K562 (cell line): Measurements from ENCODE around the gene C1QTNF8. TPM values are rescaled to one million over a fixed set of nuclear protein-coding genes. Genes with fewer than 3 reads are reported as not detected.

Experiments
- ATAC-seq: fragments of 200-7000 bp; cut with Tn5 transposase; 3 replicates; pipeline ENCODE4 v1.9.1; 2020; ENCODE audit warnings: moderate library complexity
- BruUV-seq: library from RNA; stranded (reverse); fragments of 400-500 nt; replicated peaks from 2 replicates; lab custom pipeline; 2021; lab: Mats Ljungman, UMichigan
- CTCF ChIA-PET: fragments of 300-600 bp; formaldehyde crosslinking; extraction: SDS; loops from one replicate; lab custom pipeline; 2021; ENCODE audit warnings: low intra/inter-chr PET ratio; lab: Yijun Ruan, JAX
- POLR2A ChIA-PET: fragments of 300-600, 350-650 bp; sonication (Branson Sonifier 250); formaldehyde crosslinking; extraction: SDS; loops from one replicate; lab custom pipeline; 2021; ENCODE audit warnings: antibody characterized with exemption, inconsistent platforms; lab: Yijun Ruan, JAX
- DNase-seq, 4 experiments: peaks; one replicate each; pipeline versions ENCODE4 v3.0.0 to v3.0.0-alpha.2; 2011 to 2018; ENCODE audit warnings: low spot score in 3 of 4, mixed read lengths in 3 of 4; ENCODE audit errors: extremely low read depth in 1 of 4
- FAIRE-seq: peaks from 2 replicates; lab custom pipeline; 2011; peaks lifted over from hg19 to GRCh38; lab: Jason Lieb, UNC
- H2AFZ ChIP-seq: 2 replicates; pipeline ENCODE4 v1.6.0; 2011; ENCODE audit warnings: low read depth, low read length, control low read depth, inconsistent platforms
- H3K27ac ChIP-seq: fragments of 200-600 bp; 3 replicates; pipeline ENCODE4 v1.8.0; 2011; ENCODE audit warnings: low read depth, mild to moderate bottlenecking, control low read depth, inconsistent platforms, low read length, moderate library complexity, mixed read lengths; ENCODE audit errors: extremely low read depth
- H3K27me3 ChIP-seq, 2 experiments: fragments of 300-600 bp in 1 of 2; 2 replicates in 1 of 2; 3 replicates in 1 of 2; pipeline versions ENCODE4 v1.6.0 to v1.8.0; 2011; ENCODE audit warnings: inconsistent platforms in 2 of 2, low read length in 2 of 2, mild to moderate bottlenecking in 1 of 2, mixed read lengths in 1 of 2, moderate library complexity in 1 of 2; ENCODE audit not compliant: control insufficient read depth in 2 of 2, insufficient read depth in 2 of 2
- H3K36me3 ChIP-seq: fragments of 300-600 bp; 3 replicates; pipeline ENCODE4 v1.8.0; 2011; ENCODE audit warnings: mild to moderate bottlenecking, low read length, inconsistent platforms; ENCODE audit not compliant: control insufficient read depth, insufficient read depth
- H3K4me1 ChIP-seq, 2 experiments: fragments of 200-600 bp in 1 of 2; replicated peaks in 1 of 2; 2 replicates in 1 of 2; 3 replicates in 1 of 2; pipeline versions ENCODE4 v1.5.1 to v1.8.0; 2011; ENCODE audit warnings: inconsistent platforms in 2 of 2, low read length in 2 of 2, mild to moderate bottlenecking in 1 of 2, mixed read lengths in 1 of 2, moderate library complexity in 1 of 2; ENCODE audit not compliant: control insufficient read depth in 2 of 2, insufficient read depth in 2 of 2
- H3K4me2 ChIP-seq: 2 replicates; pipeline ENCODE4 v1.6.1; 2011; ENCODE audit warnings: low read length, control low read depth, inconsistent platforms, mixed read lengths; ENCODE audit not compliant: insufficient read depth
- H3K4me3 ChIP-seq: fragments of 200-600 bp; sonication (generic), shearing (Covaris generic); 2 replicates; pipeline ENCODE4 v1.5.1; 2016; ENCODE audit warnings: control low read depth, inconsistent platforms
- H3K79me2 ChIP-seq: fragments of 200-600 bp; 3 replicates; pipeline ENCODE4 v1.8.0; 2011; ENCODE audit warnings: low read length, inconsistent platforms; ENCODE audit not compliant: control insufficient read depth, insufficient read depth
- H3K9ac ChIP-seq, 2 experiments: 2 replicates each; pipeline versions ENCODE4 v1.6.0 to v1.6.1; 2011; ENCODE audit warnings: low read depth in 2 of 2, low read length in 2 of 2, control low read depth in 1 of 2, inconsistent platforms in 1 of 2, mild to moderate bottlenecking in 1 of 2, mixed read lengths in 1 of 2; ENCODE audit not compliant: insufficient read depth in 1 of 2
- H3K9me1 ChIP-seq: one replicate; pipeline ENCODE4 v1.6.0; 2011; ENCODE audit warnings: inconsistent platforms, mild to moderate bottlenecking, low read length, moderate library complexity; ENCODE audit not compliant: control insufficient read depth, insufficient read depth
- H3K9me3 ChIP-seq: replicated peaks from 2 replicates; pipeline ENCODE4 v1.5.1; 2011; ENCODE audit warnings: low read depth, low read length, inconsistent platforms; ENCODE audit not compliant: control insufficient read depth, insufficient read depth
- H4K20me1 ChIP-seq: replicated peaks from 2 replicates; pipeline ENCODE4 v1.6.1; 2011; ENCODE audit warnings: low read length, inconsistent platforms, mixed read lengths; ENCODE audit not compliant: control insufficient read depth, insufficient read depth
- ETV6 ChIP-seq, 3 experiments: fragments of 150-350 bp in 1 of 3; sonication (generic) in 1 of 3; formaldehyde crosslinking in 1 of 3; IDR thresholded peaks; 2 replicates each; pipeline versions ENCODE4 v1.6.1 to v1.8.0; 2014 to 2022; ENCODE audit warnings: borderline replicate concordance in 2 of 3, low read depth in 2 of 3, antibody characterized with exemption in 1 of 3, low read length in 1 of 3, mild to moderate bottlenecking in 1 of 3, missing genetic modification reagents in 1 of 3
- IRF2 ChIP-seq: sonication (generic); formaldehyde crosslinking; IDR thresholded peaks from 2 replicates; pipeline ENCODE4 v1.8.1; 2022; ENCODE audit warnings: mild to moderate bottlenecking, missing genetic modification reagents
- KLF13 ChIP-seq: fragments of 450-650 bp; IDR thresholded peaks from 2 replicates; pipeline ENCODE4 v1.6.1; 2016; ENCODE audit warnings: missing genetic modification characterization, low read depth, mild to moderate bottlenecking, missing compliant biosample characterization, moderate library complexity, borderline replicate concordance
- L3MBTL2 ChIP-seq: fragments of 450-650 bp; IDR thresholded peaks from 2 replicates; pipeline ENCODE4 v1.6.1; 2016; ENCODE audit warnings: mild to moderate bottlenecking, moderate library complexity
- LARP7 ChIP-seq: fragments of 450-650 bp; IDR thresholded peaks from 2 replicates; pipeline ENCODE4 v1.6.1; 2016
- LEF1 ChIP-seq: fragments of 450-650 bp; IDR thresholded peaks from 2 replicates; pipeline ENCODE4 v1.6.1; 2016; ENCODE audit warnings: mild to moderate bottlenecking
- NFIC ChIP-seq: fragments of 450-650 bp; IDR thresholded peaks from 2 replicates; pipeline ENCODE4 v1.6.1; 2017; ENCODE audit warnings: mild to moderate bottlenecking, inconsistent platforms
- NR2F6 ChIP-seq: fragments of 450-650 bp; formaldehyde crosslinking; IDR thresholded peaks from 2 replicates; pipeline ENCODE4 v1.4.0; 2020; ENCODE audit warnings: mild to moderate bottlenecking
- RBM39 ChIP-seq: fragments of 200-400 bp; formaldehyde crosslinking; optimal IDR thresholded peaks from 2 replicates; pipeline ENCODE3; 2018; ENCODE audit warnings: low read depth, low read length
- SREBF2 ChIP-seq: sonication (generic); formaldehyde crosslinking; IDR thresholded peaks from 2 replicates; pipeline ENCODE4 v1.4.0; 2020; ENCODE audit warnings: mild to moderate bottlenecking, missing genetic modification reagents
- ZBTB11 ChIP-seq, 3 experiments: fragments of 200-800 bp in 1 of 3; fragments of 250-450 bp in 1 of 3; fragments of 450-650 bp in 1 of 3; sonication (Bioruptor Pico) in 1 of 3; sonication (Bioruptor generic) in 1 of 3; formaldehyde crosslinking in 1 of 3; IDR thresholded peaks; 2 replicates each; pipeline versions ENCODE4 v1.6.1 to v1.8.0; 2016 to 2022; ENCODE audit warnings: mild to moderate bottlenecking in 2 of 3, missing genetic modification characterization in 2 of 3, missing compliant biosample characterization in 1 of 3, moderate library complexity in 1 of 3
- ZNF780A ChIP-seq: fragments of 250-450 bp; sonication (Bioruptor Pico); IDR thresholded peaks from 2 replicates; pipeline ENCODE4 v1.5.0; 2021; ENCODE audit warnings: mild to moderate bottlenecking
- WGBS: fragments of 100-300 bp; shearing (Covaris generic); methylation state at CpG from one replicate; pipeline ENCODE4 v1.1.6; 2016; ENCODE audit warnings: low coverage, mixed read lengths; ENCODE audit not compliant: insufficient coverage; ENCODE audit errors: missing lambda C conversion rate; 5-methylcytosine and 5-hydroxymethylcytosine counted together
- in situ Hi-C: fragments of 300-500 bp; cut with MboI; formaldehyde crosslinking; loops from 4 replicates; pipeline ENCODE4 v1.15.0; 2018; ENCODE audit warnings: inconsistent platforms, mixed read lengths
- intact Hi-C: fragments of 100-400 bp; cut with micrococcal nuclease; formaldehyde crosslinking; loops from 2 replicates; pipeline ENCODE4 v1.14.2; 2022
- polyA plus RNA-seq, 8 experiments: library from polyadenylated mRNA; depleted of rRNA in 4 of 8; stranded (reverse) in 5 of 8; unstranded in 3 of 8; fragments of >200 nt; fragmentation: Nextera tagmentation in 2 of 8; fragmentation: Illumina TruSeq in 1 of 8; extraction: Ambion mirVana in 2 of 8; extraction: Trizol in 1 of 8; gene quantifications; 2 replicates each; pipeline versions ENCODE4 v1.2.1 to v1.2.3, GENCODE V29; 2011 to 2014; ENCODE audit warnings: inconsistent platforms in 1 of 8, missing spikeins in 1 of 8
- total RNA-seq, 7 experiments: library from RNA; depleted of rRNA in 6 of 7; stranded (reverse); fragments of >200 nt in 6 of 7; fragmentation: Illumina TruSeq in 2 of 7; extraction: Trizol in 2 of 7; gene quantifications; 2 replicates each; pipeline versions ENCODE4 v1.2.1 to v1.2.3, GENCODE V29; 2011 to 2021; ENCODE audit warnings: low replicate concordance in 1 of 7
- TF ChIP-seq, protein P1 (sequence below): fragments of 450-650 bp; formaldehyde crosslinking; IDR thresholded peaks from 2 replicates; pipeline ENCODE4 v1.4.0; 2020; ENCODE audit warnings: mild to moderate bottlenecking, mixed read lengths

The C1QTNF8 gene
- total and polyA plus RNA-seq, 9 of the 15 experiments (the other 6 are each of a cell fraction or from before 2014, with no cell fraction given) = not detected

GRCh38 chr16:1076801-1077576 lies 19.1 kb downstream of the C1QTNF8 start:
- Histone ChIP-seq H3K9ac (no peak overlapping the region), H3K79me2 (no peaks in the 10 kb centered on the region), H3K27me3 (peaks cover 6 to 56% of the 10 kb centered on the region in 2 experiments; a peak in 4 of 5 replicates), H3K36me3 (no peaks in the 10 kb centered on the region), H3K27ac (no peak overlapping the region), H3K9me3 (no peaks in the 10 kb centered on the region), H3K4me1 (peaks cover 0 to 21% of the 10 kb centered on the region in 2 experiments; a peak in 1 of 5 replicates), H3K4me2 (no peak overlapping the region), H3K4me3 (no peak overlapping the region), H2AFZ (no peak overlapping the region), H4K20me1 (no peaks in the 10 kb centered on the region; the same call in 1 of the 2 replicates), H3K9me1 (no peaks in the 10 kb centered on the region)
- CTCF ChIA-PET = no interaction called here
- POLR2A ChIA-PET = interaction anchor here (0.6 kb wide), 1 partner anchor 63 kb away, joined by 3 read pairs; no protein-coding TSS in a partner anchor
- no peak for FAIRE-seq
- BruUV-seq = no TSS peak
- TF ChIP-seq LARP7 = no peak
- no peak for TF ChIP-seq L3MBTL2
- no peak for TF ChIP-seq LEF1
- no peak for TF ChIP-seq ZNF780A (CRISPR knock-in tag)
- TF ChIP-seq NR2F6 (CRISPR knock-in tag) = no peak
- no peak for TF ChIP-seq SREBF2 (CRISPR knock-in tag)
- no peak for TF ChIP-seq ZBTB11 (CRISPR knock-in tag; IDR thresholded peaks at IDR 0.05)
- TF ChIP-seq, protein P1, sequence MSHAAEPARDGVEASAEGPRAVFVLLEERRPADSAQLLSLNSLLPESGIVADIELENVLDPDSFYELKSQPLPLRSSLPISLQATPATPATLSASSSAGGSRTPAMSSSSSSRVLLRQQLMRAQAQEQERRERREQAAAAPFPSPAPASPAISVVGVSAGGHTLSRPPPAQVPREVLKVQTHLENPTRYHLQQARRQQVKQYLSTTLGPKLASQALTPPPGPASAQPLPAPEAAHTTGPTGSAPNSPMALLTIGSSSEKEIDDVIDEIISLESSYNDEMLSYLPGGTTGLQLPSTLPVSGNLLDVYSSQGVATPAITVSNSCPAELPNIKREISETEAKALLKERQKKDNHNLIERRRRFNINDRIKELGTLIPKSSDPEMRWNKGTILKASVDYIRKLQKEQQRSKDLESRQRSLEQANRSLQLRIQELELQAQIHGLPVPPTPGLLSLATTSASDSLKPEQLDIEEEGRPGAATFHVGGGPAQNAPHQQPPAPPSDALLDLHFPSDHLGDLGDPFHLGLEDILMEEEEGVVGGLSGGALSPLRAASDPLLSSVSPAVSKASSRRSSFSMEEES = no peak
- no peak for TF ChIP-seq KLF13 (tag)
- TF ChIP-seq ETV6 (IDR thresholded peaks at IDR 0.05; ENCODE audit: borderline replicate concordance in 1 of 2, low read depth in 2 of 2, low read length in 1 of 2) = no peak
- TF ChIP-seq ETV6 (CRISPR knock-in tag; IDR thresholded peaks at IDR 0.05; ENCODE audit: borderline replicate concordance) = no peak
- TF ChIP-seq NFIC = no peak
- no peak for TF ChIP-seq RBM39
- TF ChIP-seq IRF2 (CRISPR knock-in tag) = no peak
- intact Hi-C loops (no loop called here), in situ Hi-C loops (no loop called here)
- no peak for ATAC-seq
- DNase-seq = no peak
- 2% methylated on average over 16 of the region's 16 CpGs for WGBS
